ENCODE results near the gene KDM8.

- no peak for TF ChIP-seq POLR2A (IDR thresholded peaks at IDR 0.05; ENCODE audit: low read length)
- TF ChIP-seq GATA1 (IDR thresholded peaks at IDR 0.05; ENCODE audit: low read depth, low read length) = no peak
Observed at GRCh38 chr16:27218756-27219155, 15.4 kb downstream of the KDM8 start.

Measured in erythroblast (primary cell).